Type B pancreatic cell (in vitro differentiated cells): ENCODE data around the gene COL5A1. TPM values are rescaled to one million over a fixed set of nuclear protein-coding genes. Genes with fewer than 3 reads are reported as not detected.

ENCODE experiments used
- DNase-seq: peaks from one replicate; pipeline ENCODE4 v3.0.0; 2021; ENCODE audit warnings: mixed read lengths; ENCODE audit not compliant: unreplicated experiment; ENCODE audit errors: extremely low spot score
- H3K27ac Mint-ChIP-seq: 2 replicates; pipeline ENCODE4 v1.8.0; 2021; ENCODE audit warnings: mild to moderate bottlenecking, mixed read lengths
- H3K27me3 Mint-ChIP-seq: 2 replicates; pipeline ENCODE4 v1.8.0; 2021; ENCODE audit warnings: mixed read lengths
- H3K36me3 Mint-ChIP-seq: 2 replicates; pipeline ENCODE4 v1.8.0; 2021; ENCODE audit warnings: mixed read lengths
- H3K4me1 Mint-ChIP-seq: one replicate; pipeline ENCODE4 v1.8.0; 2021; ENCODE audit warnings: mixed read lengths; ENCODE audit not compliant: unreplicated experiment
- H3K4me3 Mint-ChIP-seq: 2 replicates; pipeline ENCODE4 v1.8.0; 2021; ENCODE audit warnings: mild to moderate bottlenecking, mixed read lengths
- H3K9me3 Mint-ChIP-seq: 2 replicates; pipeline ENCODE4 v1.8.0; 2021; ENCODE audit warnings: mixed read lengths
- CTCF ChIP-seq: fragments of 200-600 bp; sonication (generic); conservative IDR thresholded peaks from 2 replicates; pipeline ENCODE4 v1.5.0; 2021; ENCODE audit warnings: antibody characterized with exemption, mild to moderate bottlenecking
- total RNA-seq: library from RNA; stranded (reverse); gene quantifications from 2 replicates; pipeline ENCODE4 v1.2.1, GENCODE V29; 2021; ENCODE audit warnings: low replicate concordance

COL5A1 gene
- total RNA-seq, 1 donor from 2014 or later: 112 TPM

GRCh38 chr9:134861595-134862334 lies 220.2 kb downstream of the COL5A1 start:
- H3K36me3 Mint-ChIP-seq: no peaks in the 10 kb centered on the region
- H3K9me3 Mint-ChIP-seq: no peaks in the 10 kb centered on the region
- no peaks in the 10 kb centered on the region for H3K4me1 Mint-ChIP-seq
- DNase-seq: peak; percentile 39
- no peak for TF ChIP-seq CTCF
- no peak overlapping the region for H3K4me3 Mint-ChIP-seq
- H3K27me3 Mint-ChIP-seq: peaks cover 6% of the 10 kb centered on the region
- H3K27ac Mint-ChIP-seq: no peak overlapping the region

DNA sequence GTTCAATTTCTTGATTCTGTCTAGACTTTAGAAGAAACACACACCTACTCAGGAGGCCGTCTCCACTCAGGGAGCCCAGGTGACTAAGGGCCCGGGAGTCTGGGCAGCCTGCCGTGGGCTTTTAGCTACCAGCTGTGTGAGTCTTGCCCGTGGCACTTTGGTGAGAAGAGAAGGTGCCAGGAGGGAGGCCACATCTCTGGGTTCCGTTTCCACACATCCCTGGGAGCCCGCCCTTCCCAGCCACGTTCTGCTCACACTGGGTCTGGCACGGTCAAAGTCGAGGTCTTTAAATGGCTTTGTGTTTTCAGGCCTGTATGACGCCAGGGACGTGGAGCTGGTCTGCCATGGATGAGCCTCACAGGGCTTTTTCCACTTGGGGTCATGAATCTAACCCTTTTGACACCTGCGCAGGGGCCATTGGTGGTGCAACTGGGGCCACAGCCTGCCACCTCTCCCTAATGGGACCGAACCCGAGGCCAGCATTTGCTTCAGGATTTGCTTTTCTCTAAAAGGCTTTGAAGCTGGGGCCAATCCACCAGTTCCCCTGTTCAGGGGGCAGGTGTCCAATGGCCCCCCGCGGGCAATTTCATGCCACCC lies 221.8 kb downstream of the COL5A1 start:
- peak; percentile 62 for DNase-seq
- H3K4me3 Mint-ChIP-seq: no peak overlapping the region
- H3K4me1 Mint-ChIP-seq: no peaks in the 10 kb centered on the region
- H3K36me3 Mint-ChIP-seq: no peaks in the 10 kb centered on the region
- no peak overlapping the region for H3K27ac Mint-ChIP-seq
- no peak for TF ChIP-seq CTCF
- H3K9me3 Mint-ChIP-seq: no peaks in the 10 kb centered on the region
- peaks cover 3% of the 10 kb centered on the region for H3K27me3 Mint-ChIP-seq

DNA sequence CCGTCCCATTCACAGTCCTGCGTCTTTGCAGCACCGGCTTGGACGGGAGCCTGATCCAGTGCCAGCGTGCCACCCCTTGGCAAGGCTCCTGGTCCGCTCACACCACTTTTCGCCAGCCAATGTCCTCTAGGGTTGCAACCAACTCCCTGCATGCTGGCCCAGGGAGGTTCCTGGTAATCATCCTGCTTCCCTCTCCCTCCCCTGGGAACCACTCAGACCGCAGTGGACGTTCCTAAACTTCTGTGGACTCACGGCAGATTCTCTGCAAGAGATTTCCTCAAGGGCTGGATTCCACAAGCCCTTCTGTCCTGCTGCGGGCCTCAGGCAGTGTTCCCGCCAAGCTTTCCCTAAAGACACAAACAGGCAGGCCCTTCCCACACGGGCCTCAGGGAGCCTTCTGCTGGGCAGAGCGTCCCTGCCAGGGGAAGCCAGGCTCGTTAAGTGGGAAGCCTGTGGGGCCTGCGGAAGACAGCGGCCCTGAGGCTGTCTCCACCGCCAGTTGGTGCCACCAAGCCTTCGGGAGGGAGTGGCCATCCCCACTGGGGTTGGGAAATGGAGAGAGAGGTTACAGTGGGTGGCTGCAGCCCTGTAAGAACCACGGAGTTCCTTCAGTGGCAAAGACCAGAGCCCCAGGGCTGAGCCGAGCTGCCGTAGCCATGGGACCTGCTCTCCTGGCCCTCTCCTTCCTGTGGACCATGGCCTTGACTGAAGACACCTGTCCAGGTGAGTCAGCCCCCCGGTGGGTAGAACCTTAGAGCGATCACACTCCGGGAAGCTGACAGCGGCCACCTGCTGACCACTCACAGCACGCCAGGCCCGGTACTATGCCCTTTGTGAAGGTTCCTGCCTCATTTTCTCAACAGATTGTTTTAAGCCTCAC lies 222.6 kb downstream of the COL5A1 start:
- no peak overlapping the region for H3K4me3 Mint-ChIP-seq
- DNase-seq: peak; percentile 60

GRCh38 chr9:134864821-134865190 lies 223.2 kb downstream of the COL5A1 start:
- Mint-ChIP-seq H3K36me3 (no peaks in the 10 kb centered on the region), H3K4me3 (no peak overlapping the region), H3K4me1 (no peaks in the 10 kb centered on the region), H3K27me3 (peaks cover 3% of the 10 kb centered on the region), H3K27ac (no peak overlapping the region), H3K9me3 (no peaks in the 10 kb centered on the region)
- DNase-seq: peak; percentile 65
- TF ChIP-seq CTCF: no peak

More for the DNA sequence above, 222.6 kb downstream of the COL5A1 start:
- Mint-ChIP-seq H3K36me3 (no peaks in the 10 kb centered on the region), H3K27ac (no peak overlapping the region), H3K27me3 (peaks cover 3% of the 10 kb centered on the region), H3K4me1 (no peaks in the 10 kb centered on the region), H3K9me3 (no peaks in the 10 kb centered on the region)
- no peak for TF ChIP-seq CTCF

DNA sequence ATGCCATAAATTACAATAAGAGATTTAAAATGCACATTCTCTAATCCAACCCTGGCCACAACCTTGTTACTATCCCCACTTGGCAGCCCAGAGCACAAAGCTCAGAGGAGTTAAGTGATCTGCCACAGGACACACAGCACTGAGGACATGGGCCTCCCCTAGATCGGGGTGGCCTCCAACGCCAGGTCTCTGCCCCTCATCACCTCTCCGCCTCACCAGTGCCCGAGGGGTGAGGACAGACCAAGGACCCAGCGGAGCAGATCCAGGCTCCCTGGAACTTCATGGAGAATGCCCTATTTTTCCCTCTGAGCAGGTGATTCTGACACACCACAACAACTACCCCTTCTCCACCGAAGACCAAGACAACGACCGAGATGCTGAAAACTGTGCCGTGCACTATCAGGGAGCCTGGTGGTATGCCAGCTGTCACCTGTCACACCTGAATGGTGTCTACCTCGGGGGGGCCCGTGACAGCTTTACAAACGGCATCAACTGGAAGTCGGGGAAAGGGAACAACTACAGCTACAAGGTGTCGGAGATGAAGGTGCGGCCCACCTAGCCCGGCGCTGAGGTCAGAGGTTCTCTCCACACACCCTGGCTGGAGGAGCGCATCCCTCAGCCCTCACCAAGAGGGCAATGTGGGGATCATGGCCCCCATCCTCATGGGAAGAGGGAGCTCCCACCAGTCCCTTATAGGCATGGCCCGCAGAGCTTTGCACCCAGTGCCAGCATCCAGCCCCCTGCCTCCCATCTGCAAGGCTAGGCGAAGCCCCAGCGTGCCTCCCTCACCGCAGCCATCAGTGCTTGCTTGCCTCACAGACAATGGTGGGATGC lies 226.5 kb downstream of the COL5A1 start:
- Mint-ChIP-seq H3K4me3 (no peak overlapping the region), H3K27me3 (peaks cover 3% of the 10 kb centered on the region), H3K36me3 (no peaks in the 10 kb centered on the region), H3K4me1 (no peaks in the 10 kb centered on the region), H3K9me3 (no peaks in the 10 kb centered on the region), H3K27ac (no peak overlapping the region)
- TF ChIP-seq CTCF: no peak
- DNase-seq: peak; percentile 59
